HG02885 (cell line): ENCODE data around the gene TSPAN5.

ENCODE experiments used
- ATAC-seq: cut with Tn5 transposase; IDR thresholded peaks from one replicate; pipeline ENCODE4 v1.9.1; 2021; ENCODE audit warnings: mild to moderate bottlenecking; ENCODE audit not compliant: unreplicated experiment, poor library complexity

TSPAN5 gene

GRCh38 chr4:98508248-98508647 is 150.2 kb downstream of the TSPAN5 start:
- no peak for ATAC-seq

DNA sequence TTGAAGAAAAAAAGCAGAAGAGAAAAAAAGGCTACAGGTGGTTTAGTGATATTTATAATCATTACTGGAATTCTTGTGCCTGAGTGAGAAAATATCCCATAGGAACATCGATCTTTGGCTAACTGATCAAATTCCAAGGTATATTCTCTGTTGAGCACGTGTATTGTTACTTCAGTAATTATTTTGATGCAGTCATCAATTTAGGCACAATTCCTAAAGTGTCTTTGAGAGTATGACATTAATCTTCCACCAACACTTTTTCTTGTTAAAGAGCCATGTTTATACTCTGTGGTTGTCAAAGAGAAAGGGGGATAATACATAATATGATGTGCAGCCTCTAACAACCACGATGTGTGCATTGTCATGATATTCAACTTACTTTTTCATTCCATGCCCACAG is 151.1 kb downstream of the TSPAN5 start:
- ATAC-seq: no peak

- no peak for ATAC-seq
Observed at GRCh38 chr4:98506462-98507132, 151.8 kb downstream of the TSPAN5 start.

DNA sequence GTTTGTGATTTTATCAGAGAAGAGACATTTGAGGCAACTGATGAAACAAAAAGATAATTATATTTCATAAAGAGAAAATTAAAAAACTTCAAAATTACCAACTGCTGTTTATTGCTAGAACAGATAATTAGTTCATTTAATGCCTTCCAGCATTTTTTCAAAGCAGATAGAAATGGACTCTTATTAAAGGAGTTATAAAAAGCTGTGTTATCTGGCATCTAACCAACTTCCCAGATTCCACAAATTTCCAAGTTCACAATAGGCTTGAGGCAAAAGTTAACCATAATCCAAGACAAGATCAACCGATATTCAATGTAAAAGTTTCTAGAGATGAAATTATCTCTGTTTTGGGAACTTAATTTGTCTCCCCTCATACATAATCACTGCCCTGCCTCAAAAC is 152.4 kb downstream of the TSPAN5 start:
- ATAC-seq: no peak

DNA sequence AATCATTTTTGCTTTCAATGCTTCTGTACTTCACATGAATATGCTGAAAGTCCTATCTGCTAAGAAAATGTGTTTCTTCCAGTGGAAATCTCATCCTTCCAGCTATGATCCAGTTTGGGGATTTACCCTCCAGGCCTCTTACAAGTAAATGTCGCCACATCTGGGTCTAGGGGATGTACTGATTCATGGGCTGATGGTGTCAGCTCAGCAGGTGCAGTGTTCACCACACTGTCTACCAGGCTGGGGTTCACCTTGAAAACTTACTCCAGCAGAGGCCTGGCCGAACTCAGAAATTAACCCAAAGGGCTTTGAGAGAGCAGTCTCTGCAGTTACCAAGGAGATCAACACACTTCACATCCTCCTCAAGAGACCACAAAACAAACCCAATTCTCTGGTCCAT is 154.3 kb downstream of the TSPAN5 start:
- no peak for ATAC-seq

- no peak for ATAC-seq
Observed at GRCh38 chr4:98503676-98504075, 154.7 kb downstream of the TSPAN5 start.

DNA sequence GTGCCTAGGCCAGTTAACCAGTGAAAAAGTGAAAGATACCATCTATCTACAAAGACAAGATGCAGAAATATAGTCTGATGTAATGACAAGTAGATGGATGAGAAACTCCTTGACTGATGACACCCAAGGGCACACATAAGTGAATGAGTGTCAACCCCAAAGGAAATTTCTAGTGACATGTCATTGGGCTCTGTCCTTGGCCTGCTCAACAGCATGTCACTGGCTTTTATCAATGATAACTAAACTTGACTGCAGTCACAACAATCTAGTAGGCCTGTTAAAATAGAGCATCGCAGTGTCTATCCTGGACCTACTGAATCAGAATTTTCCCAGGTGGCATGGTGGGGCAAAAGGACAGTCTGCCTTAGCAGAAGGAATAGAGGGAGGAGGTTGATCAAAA is 155.8 kb downstream of the TSPAN5 start:
- no peak for ATAC-seq

GRCh38 chr4:98502031-98502430 is 156.4 kb downstream of the TSPAN5 start:
- no peak for ATAC-seq

DNA sequence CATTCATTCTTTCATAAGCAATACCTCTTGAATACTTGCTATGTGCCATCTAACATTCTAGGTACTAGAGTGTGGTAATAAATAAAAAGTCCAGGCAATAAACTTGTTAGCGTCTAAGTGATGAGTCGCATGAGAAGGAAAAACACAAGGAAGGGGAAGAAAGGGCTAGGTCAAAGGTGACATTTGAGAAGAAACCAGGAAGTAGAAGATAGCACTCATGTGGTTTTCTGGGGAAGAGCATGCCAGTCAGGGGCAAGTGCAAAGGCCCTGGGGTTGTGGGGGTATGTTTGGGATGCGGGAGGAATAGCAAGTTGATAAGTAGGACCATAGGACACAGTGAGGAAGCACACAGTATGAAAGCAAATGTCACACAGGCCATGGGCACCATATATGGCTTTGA is 157.0 kb downstream of the TSPAN5 start:
- no peak for ATAC-seq

- no peak for ATAC-seq
Observed at GRCh38 chr4:98498774-98499173, 159.6 kb downstream of the TSPAN5 start.

DNA sequence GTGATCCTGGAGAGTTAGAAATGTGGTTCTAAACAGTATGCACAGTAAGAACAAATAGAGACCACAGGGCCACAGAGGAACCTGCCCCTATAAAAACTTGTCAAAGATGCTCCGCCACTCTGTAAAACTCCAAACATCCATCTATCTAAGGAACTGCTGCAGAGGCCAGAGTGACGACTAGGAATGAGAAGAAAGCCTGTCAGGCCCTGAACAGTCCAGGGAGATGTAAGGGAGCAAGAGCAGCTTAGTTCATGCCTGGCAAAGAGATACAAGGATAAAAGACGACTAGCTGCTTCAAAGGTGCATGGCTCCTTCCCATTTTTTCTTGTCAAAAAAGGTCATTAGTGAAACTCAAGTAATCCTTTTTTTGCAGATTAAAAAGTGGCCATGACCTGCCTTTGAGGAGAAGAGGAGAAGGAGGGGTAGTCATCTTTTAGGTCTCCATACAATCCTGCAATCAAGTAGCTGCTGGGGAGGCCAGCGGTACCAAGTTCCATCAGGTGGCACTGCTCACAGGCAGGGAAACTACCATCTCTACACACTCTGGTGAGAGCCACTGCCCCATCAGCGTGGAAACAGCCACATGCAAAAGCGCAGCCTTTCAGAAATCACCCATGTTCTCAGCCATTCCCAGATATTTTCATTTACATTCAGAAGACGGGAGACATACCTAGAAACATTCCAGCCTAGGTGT is 162.1 kb downstream of the TSPAN5 start:
- ATAC-seq: no peak

GRCh38 chr4:98493296-98493695 is 165.1 kb downstream of the TSPAN5 start:
- ATAC-seq: peak; percentile 95

DNA sequence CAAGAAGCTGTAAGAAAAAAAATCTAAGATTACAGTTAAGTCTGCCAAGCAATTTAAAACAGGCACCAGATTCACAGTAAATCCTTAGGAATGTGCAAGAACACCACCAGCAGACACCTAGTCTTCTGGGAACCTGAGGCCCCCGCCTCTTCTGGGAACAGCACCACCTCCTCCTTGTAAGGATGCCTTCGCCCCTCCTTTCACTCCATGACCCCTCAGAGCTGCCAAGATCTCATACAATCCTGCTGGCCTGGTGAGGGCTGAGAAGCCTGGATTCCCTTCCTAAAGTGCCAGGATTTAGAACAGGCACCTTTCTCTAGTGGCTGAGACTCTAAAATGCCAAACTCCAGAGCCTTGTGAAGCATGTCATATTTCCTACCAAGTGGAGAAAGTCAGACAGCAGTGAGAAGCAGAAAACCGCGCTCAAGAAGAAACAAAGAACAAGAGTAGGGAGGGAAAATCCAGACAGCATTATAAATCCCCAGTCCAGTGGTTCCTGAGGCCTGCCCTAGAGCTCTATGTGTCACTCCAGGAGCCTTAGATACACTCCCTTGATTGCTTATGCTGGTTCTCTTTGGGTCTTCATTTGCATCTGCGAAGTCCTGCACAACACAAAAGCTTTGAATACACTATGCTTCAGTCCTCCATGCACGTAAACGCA is 166.4 kb downstream of the TSPAN5 start:
- ATAC-seq: no peak

GRCh38 chr4:98490251-98490650 is 168.2 kb downstream of the TSPAN5 start:
- no peak for ATAC-seq

DNA sequence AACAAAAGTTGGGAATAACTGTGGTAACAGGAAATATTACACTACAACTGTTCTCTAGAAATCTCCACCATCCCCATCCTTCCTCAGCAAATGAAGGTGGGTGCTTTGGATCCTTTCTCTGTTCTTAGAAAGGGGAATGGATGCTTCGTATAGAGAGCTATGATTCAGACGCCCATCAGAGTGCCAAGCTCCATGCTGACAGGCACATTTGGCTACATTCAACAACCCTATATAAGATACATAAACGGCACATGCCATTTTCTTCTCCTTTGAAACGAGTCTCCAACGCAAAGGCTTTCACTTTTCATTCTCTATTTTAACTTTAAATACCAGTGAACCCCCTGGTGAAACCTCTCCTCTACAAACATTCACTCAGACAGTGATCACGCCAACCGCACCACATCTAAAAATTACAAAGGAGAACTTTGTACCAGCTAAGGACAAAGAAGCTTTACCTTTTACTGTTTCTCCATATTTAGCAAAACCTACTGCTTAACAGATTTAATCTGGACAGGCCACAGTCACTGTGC is 172.5 kb downstream of the TSPAN5 start:
- no peak for ATAC-seq

- ATAC-seq: no peak
Observed at GRCh38 chr4:98484031-98484430, 174.4 kb downstream of the TSPAN5 start.

DNA sequence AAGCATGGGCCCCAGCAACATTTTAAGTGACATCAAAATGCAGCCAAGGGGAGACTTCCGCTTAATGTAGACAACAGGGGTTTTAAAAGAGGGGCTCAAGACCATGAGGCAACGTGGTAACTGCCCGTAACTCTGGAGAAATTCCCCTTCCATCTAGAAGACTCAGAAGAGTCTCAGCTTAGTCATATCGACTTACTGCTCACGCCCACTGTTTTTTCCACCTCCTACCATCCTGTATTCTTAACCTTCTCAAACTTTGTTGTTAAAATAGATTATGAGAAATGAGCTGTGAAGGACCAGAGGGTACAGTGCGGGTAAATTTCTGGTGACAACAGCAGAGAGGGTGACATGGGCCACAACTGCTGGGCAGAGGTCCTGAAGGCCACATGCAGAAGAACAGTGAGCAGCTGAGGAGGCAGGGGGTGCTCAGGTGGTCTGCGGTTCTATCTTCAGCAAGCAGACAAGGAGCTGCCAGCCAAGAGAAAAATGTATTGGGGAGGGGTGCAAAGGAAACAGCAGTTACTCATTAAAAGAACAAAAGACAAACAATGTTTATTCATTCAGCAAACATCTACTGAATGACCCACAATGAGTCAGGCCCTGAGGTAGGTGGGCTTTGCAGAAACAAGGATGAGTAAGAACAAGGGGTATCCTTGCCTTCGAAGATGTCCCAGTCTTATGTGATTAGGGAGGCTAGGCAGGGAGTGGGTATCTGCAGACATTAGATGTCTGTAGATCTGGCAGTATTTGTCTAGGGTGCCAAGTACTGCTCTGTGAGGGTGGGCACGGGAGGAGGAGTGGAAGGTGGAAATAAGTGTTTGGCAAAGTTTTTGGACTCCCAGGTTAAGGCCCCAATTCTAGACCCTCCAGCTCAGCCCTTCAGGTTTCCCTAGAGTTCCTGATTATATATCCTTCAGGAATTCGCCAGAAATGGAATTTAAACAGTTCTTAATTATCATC is 175.3 kb downstream of the TSPAN5 start:
- peak; percentile 94 for ATAC-seq

DNA sequence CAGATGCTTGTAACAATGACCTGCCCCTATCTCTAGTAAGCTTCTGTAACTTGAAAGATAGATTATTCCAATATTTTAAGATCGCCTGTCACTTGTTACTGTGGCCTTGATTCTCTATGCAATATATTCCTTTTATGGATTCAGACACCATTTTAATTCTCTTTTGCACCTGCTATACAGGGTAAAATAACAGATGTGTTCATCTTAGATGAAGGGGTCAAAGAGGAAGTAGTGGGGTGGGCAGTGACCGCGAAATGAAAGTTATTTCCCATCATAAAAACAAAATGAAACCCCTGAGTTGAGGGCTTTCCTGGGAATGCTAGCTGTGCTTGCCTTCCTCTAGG is 175.9 kb downstream of the TSPAN5 start:
- peak; percentile 19 for ATAC-seq

GRCh38 chr4:98481167-98481566 is 177.2 kb downstream of the TSPAN5 start:
- ATAC-seq: no peak

GRCh38 chr4:98480535-98480934 is 177.9 kb downstream of the TSPAN5 start:
- ATAC-seq: no peak
